Spleen (tissue), 11 donors: ENCODE measurements around the gene STAT5A. TPM values are rescaled to one million over a fixed set of nuclear protein-coding genes. Genes with fewer than 3 reads are reported as not detected.
"Not testable (repeated sequence)": the region's sequence is repeated elsewhere in the genome, so short reads cannot be mapped to it uniquely, and the experiment has no call there.

Experiments used
- DNase-seq: peaks from one replicate; pipeline ENCODE4 v3.0.0-alpha.2; 2020
- H3K27ac ChIP-seq, 8 donors: fragments of 200-600 bp; sonication (generic) in 7 of 8; 1 replicate in 4 of 8; 2 replicates in 4 of 8; pipeline versions ENCODE4 v1.5.0 to v1.8.0; 2016 to 2021; ENCODE audit warnings: inconsistent platforms in 4 of 8, mild to moderate bottlenecking in 4 of 8, moderate library complexity in 1 of 8
- H3K27me3 ChIP-seq, 7 donors: fragments of 200-600 bp; sonication (generic) in 6 of 7; replicated peaks in 1 of 7; 1 replicate in 4 of 7; 2 replicates in 3 of 7; pipeline versions ENCODE4 v1.5.0 to v1.8.0; 2016 to 2021; ENCODE audit warnings: inconsistent platforms in 3 of 7, mild to moderate bottlenecking in 1 of 7
- H3K36me3 ChIP-seq, 6 donors: fragments of 200-600 bp; sonication (generic) in 5 of 6; 1 replicate in 4 of 6; 2 replicates in 2 of 6; pipeline versions ENCODE4 v1.5.0 to v1.8.0; 2016 to 2021; ENCODE audit warnings: inconsistent platforms in 2 of 6
- H3K4me1 ChIP-seq, 6 donors: fragments of 200-600 bp; sonication (generic) in 5 of 6; 1 replicate in 3 of 6; 2 replicates in 3 of 6; pipeline versions ENCODE4 v1.5.0 to v1.8.0; 2016 to 2021; ENCODE audit warnings: inconsistent platforms in 3 of 6
- H3K4me3 ChIP-seq, 8 donors: fragments of 200-600 bp; sonication (generic) in 7 of 8; 1 replicate in 4 of 8; 2 replicates in 4 of 8; pipeline versions ENCODE4 v1.5.0 to v1.8.0; 2016 to 2021; ENCODE audit warnings: inconsistent platforms in 4 of 8, mild to moderate bottlenecking in 4 of 8, moderate library complexity in 2 of 8
- H3K9me3 ChIP-seq, 8 donors: fragments of 200-600 bp; sonication (generic) in 7 of 8; 1 replicate in 4 of 8; 2 replicates in 4 of 8; pipeline versions ENCODE4 v1.5.0 to v1.8.0; 2016 to 2021; ENCODE audit warnings: inconsistent platforms in 4 of 8
- CTCF ChIP-seq, 11 experiments: fragments of 200-600 bp in 7 of 11; fragments of 450-650 bp in 4 of 11; sonication (generic) in 4 of 11; IDR thresholded peaks in 8 of 11; conservative IDR thresholded peaks in 3 of 11; 1 replicate in 7 of 11; 2 replicates in 4 of 11; pipeline versions ENCODE4 v1.4.0 to v1.8.0; 2016 to 2021; ENCODE audit warnings: antibody characterized with exemption in 11 of 11, inconsistent platforms in 4 of 11, mild to moderate bottlenecking in 1 of 11
- POLR2A ChIP-seq, 3 donors: fragments of 450-650 bp; IDR thresholded peaks; one replicate each; pipeline ENCODE4 v1.5.1; 2017; ENCODE audit warnings: antibody characterized with exemption in 3 of 3, mild to moderate bottlenecking in 1 of 3
- POLR2AphosphoS5 ChIP-seq, 3 donors: sonication (generic); formaldehyde crosslinking; IDR thresholded peaks; one replicate each; pipeline ENCODE4 v1.5.1; 2017; ENCODE audit warnings: antibody characterized with exemption in 3 of 3
- whole genome bisulfite sequencing, 5 donors: extraction: QIAGEN DNeasy Blood & Tissue Kit in 3 of 5; methylation state at CpG; one replicate each; pipeline versions ENCODE4 v1.1.5 to v1.1.7; 2013 to 2018; 5-methylcytosine and 5-hydroxymethylcytosine counted together
- intact Hi-C: fragments of 100-400 bp; cut with DNase I; formaldehyde crosslinking; loops from one replicate; pipeline ENCODE4 v1.15.0; 2023; ENCODE audit warnings: low total_unique reads
- polyA plus RNA-seq, 3 donors: library from polyadenylated mRNA; stranded (reverse); fragments of 200-250 nt; gene quantifications; one replicate each; pipeline ENCODE4 v1.2.1, GENCODE V29; 2013
- total RNA-seq, 7 donors: library from RNA; depleted of rRNA in 3 of 7; stranded (reverse); fragments of >200 nt in 3 of 7; fragmentation: NEBNext Ultra II Directional in 4 of 7; extraction: Animal tissue kit (Norgen Biotek cat#: 25700) in 4 of 7; gene quantifications; one replicate each; pipeline versions ENCODE4 v1.1.0 to v1.2.1, GENCODE V29; 2016 to 2021
- donor health status: healthy with polysubstance abuse.
- donor health status: DM: no; HTN: no; CAD: no; lungs with moderate emphysema.
- donor health status: DM: no; HTN: no; CAD: no.
- donor health status: Bipolar disorder and iron deficiency.
- donor health status: healthy.
- donor health status: DM: no; HTN: no; CAD: no.
- donor health status: DM: yes; HTN: yes; CAD: no.

STAT5A gene
- total and polyA plus RNA-seq, 10 donors = 22.7 to 131 (median 71.6) TPM

GRCh38 chr17:42301022-42301421 lies 12.7 kb downstream of the STAT5A start:
- 87 to 97% (median 91%) methylated on average over 7 to 9 of the region's 9 CpGs for WGBS, 5 donors
- Histone ChIP-seq H3K9me3 (no peaks in the 10 kb centered on the region), H3K27me3 (no peaks in the 10 kb centered on the region), H3K4me3 (no peak overlapping the region), H3K4me1 (no peaks in the 10 kb centered on the region), H3K36me3 (peaks cover 0 to 98% (median 71%) of the 10 kb centered on the region in 6 donors), H3K27ac (no peak overlapping the region)
- intact Hi-C loops = no loop called here
- DNase-seq = no peak
- TF ChIP-seq POLR2A (IDR thresholded peaks at IDR 0.05) (no peak), CTCF (IDR thresholded peaks at IDR 0.05 in 8 of 11, conservative IDR thresholded peaks at IDR 0.05 in 3 of 11) (no peak), POLR2AphosphoS5 (IDR thresholded peaks at IDR 0.05) (no peak)

- Histone ChIP-seq H3K27ac (no peak overlapping the region), H3K9me3 (no peaks in the 10 kb centered on the region), H3K36me3 (peaks cover 0 to 98% (median 78%) of the 10 kb centered on the region in 6 donors), H3K4me3 (no peak overlapping the region), H3K4me1 (no peaks in the 10 kb centered on the region), H3K27me3 (no peaks in the 10 kb centered on the region)
- intact Hi-C loops = no loop called here
- 78 to 91% (median 88%) methylated on average over 3 of the region's 3 CpGs for WGBS, 5 donors
- TF ChIP-seq POLR2AphosphoS5 (IDR thresholded peaks at IDR 0.05) = no peak
- TF ChIP-seq POLR2A (IDR thresholded peaks at IDR 0.05) = no peak
- no peak for TF ChIP-seq CTCF (IDR thresholded peaks at IDR 0.05 in 8 of 11, conservative IDR thresholded peaks at IDR 0.05 in 3 of 11)
- no peak for DNase-seq
Measured at GRCh38 chr17:42303694-42304093, 15.4 kb downstream of the STAT5A start.

GRCh38 chr17:42304187-42305030 lies 16.1 kb downstream of the STAT5A start:
- intact Hi-C loops = no loop called here
- no peak overlapping the region for H3K27ac ChIP-seq
- WGBS, 5 donors = 95 to 98% (median 96%) methylated on average over 4 to 16 of the region's 16 CpGs

GRCh38 chr17:42305031-42305330 lies 16.7 kb downstream of the STAT5A start:
- H3K36me3 ChIP-seq = peaks cover 0 to 100% (median 78%) of the 10 kb centered on the region in 6 donors
- H3K4me1 ChIP-seq, H3K27ac ChIP-seq, DNase-seq, intact Hi-C loops, H3K27me3 ChIP-seq, H3K9me3 ChIP-seq, H3K4me3 ChIP-seq: not testable (repeated sequence)
- WGBS, 5 donors = 93 to 97% (median 96%) methylated on average over 6 of the region's 6 CpGs

More at GRCh38 chr17:42304187-42305030, 16.1 kb downstream of the STAT5A start:
- Histone ChIP-seq H3K9me3 (no peaks in the 10 kb centered on the region), H3K4me1 (no peaks in the 10 kb centered on the region), H3K27me3 (no peaks in the 10 kb centered on the region), H3K4me3 (no peak overlapping the region), H3K36me3 (peaks cover 0 to 98% (median 77%) of the 10 kb centered on the region in 6 donors)
- DNase-seq = no peak
- TF ChIP-seq CTCF (IDR thresholded peaks at IDR 0.05 in 8 of 11, conservative IDR thresholded peaks at IDR 0.05 in 3 of 11) = no peak
- TF ChIP-seq POLR2AphosphoS5 (IDR thresholded peaks at IDR 0.05) = peak in 2 of 3 donors; percentile 21 to 59
- TF ChIP-seq POLR2A (IDR thresholded peaks at IDR 0.05) = no peak
